ENCODE results near the gene FMC1. TPM values are rescaled to one million over a fixed set of nuclear protein-coding genes. Genes with fewer than 3 reads are reported as not detected.

FMC1 gene
- total and polyA plus RNA-seq, 3 experiments from 2014 or later: 10.7 to 46.4 (median 12.2) TPM

- Mint-ChIP-seq H3K27me3 (no peaks in the 10 kb centered on the region), H3K27ac (peak within 1 kb of the TSS; percentile 97 to 100 (median 99)), H3K9me3 (no peaks in the 10 kb centered on the region), H3K36me3 (peaks cover 0 to 34% (median 5%) of the 10 kb centered on the region in 3 donors), H3K4me1 (peaks cover 44 to 60% (median 55%) of the 10 kb centered on the region in 3 donors), H3K4me3 (peak within 1 kb of the TSS; percentile 97 to 99 (median 98))
- CTCF ChIA-PET: interaction anchor here (1.0 to 1.6 kb wide), 4 partner anchors 10 to 20 kb away, joined by 4 to 9 read pairs (median 4); no protein-coding TSS in a partner anchor
- peak; percentile 98 to 100 (median 99) for DNase-seq
- H3K27ac ChIP-seq (ENCODE audit: low read depth, low read length): peak within 1 kb of the TSS; percentile 98
- H3K4me1 ChIP-seq (ENCODE audit: insufficient read depth, low read length): peaks cover 30% of the 10 kb centered on the region
- peak within 1 kb of the TSS; percentile 92 for H3K4me3 ChIP-seq (ENCODE audit: low read length)
- H3K9me3 ChIP-seq (ENCODE audit: low read length): no peaks in the 10 kb centered on the region
- no peaks in the 10 kb centered on the region for H3K27me3 ChIP-seq (ENCODE audit: insufficient read depth, low read length, poor library complexity, severe bottlenecking)
- POLR2A ChIA-PET: interaction anchor here (0.7 to 2.5 kb wide), 7 partner anchors 9 to 817 kb away, joined by 3 to 67 read pairs (median 6); partner anchors contain the start of genes FMC1, KDM7A and UBN2
- H3K36me3 ChIP-seq (ENCODE audit: insufficient read depth, low read length): no peaks in the 10 kb centered on the region
Measured at GRCh38 chr7:139359366-139360209, 18.5 kb downstream of the FMC1 start, which contains the start of gene LUC7L2. TSS of gene LUC7L2 (plus strand) at chr7:139359894. CDS start at chr7:139360262, 368 bp downstream.

- peak; percentile 95 to 98 (median 98) for DNase-seq
- no peaks in the 10 kb centered on the region for H3K27me3 Mint-ChIP-seq
- POLR2A ChIA-PET: interaction anchor here (0.9 to 2.5 kb wide), 6 partner anchors 17 to 816 kb away, joined by 5 to 67 read pairs (median 8); partner anchors contain the start of genes FMC1, KDM7A and UBN2
- Histone ChIP-seq H3K9me3 (ENCODE audit: low read length) (no peaks in the 10 kb centered on the region), H3K4me3 (ENCODE audit: low read length) (peak overlapping the region; percentile 92), H3K27me3 (ENCODE audit: insufficient read depth, low read length, poor library complexity, severe bottlenecking) (no peaks in the 10 kb centered on the region), H3K4me1 (ENCODE audit: insufficient read depth, low read length) (peaks cover 35% of the 10 kb centered on the region), H3K36me3 (ENCODE audit: insufficient read depth, low read length) (peaks cover 2% of the 10 kb centered on the region), H3K27ac (ENCODE audit: low read depth, low read length) (peak overlapping the region; percentile 98)
- H3K27ac Mint-ChIP-seq: peak overlapping the region; percentile 97 to 100 (median 99)
- H3K36me3 Mint-ChIP-seq: peaks cover 0 to 41% (median 9%) of the 10 kb centered on the region in 3 donors
- no peaks in the 10 kb centered on the region for H3K9me3 Mint-ChIP-seq
- H3K4me1 Mint-ChIP-seq: peaks cover 52 to 68% (median 63%) of the 10 kb centered on the region in 3 donors
- peak overlapping the region; percentile 97 to 99 (median 98) for H3K4me3 Mint-ChIP-seq
- CTCF ChIA-PET: interaction anchor here (1.0 to 1.6 kb wide), 4 partner anchors 9 to 21 kb away, joined by 4 to 9 read pairs (median 4); no protein-coding TSS in a partner anchor
Measured at GRCh38 chr7:139360210-139360947, 19.2 kb downstream of the FMC1 start.

DNA sequence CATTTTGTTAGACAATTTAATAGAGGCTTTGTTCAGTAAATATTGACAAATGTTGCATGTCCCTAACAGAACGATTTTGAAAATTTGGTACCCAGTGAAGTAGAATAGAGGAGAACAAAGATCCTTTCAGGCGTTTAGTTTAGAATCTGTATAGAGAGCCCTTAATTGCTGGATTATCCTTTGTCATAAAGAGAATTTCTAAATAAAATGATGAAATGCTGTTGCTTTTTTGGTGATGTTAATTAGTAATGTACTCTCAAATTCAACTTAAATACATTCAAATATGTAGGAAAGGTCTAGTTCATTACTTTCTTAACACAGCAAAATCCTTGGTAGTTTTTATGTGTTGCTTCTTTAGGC, 19.8 kb downstream of the FMC1 start:
- H3K36me3 Mint-ChIP-seq: peaks cover 0 to 41% (median 9%) of the 10 kb centered on the region in 3 donors
- H3K9me3 ChIP-seq (ENCODE audit: low read length): no peaks in the 10 kb centered on the region
- peaks cover 56 to 73% (median 68%) of the 10 kb centered on the region in 3 donors for H3K4me1 Mint-ChIP-seq
- H3K27me3 ChIP-seq (ENCODE audit: insufficient read depth, low read length, poor library complexity, severe bottlenecking): no peaks in the 10 kb centered on the region
- no peaks in the 10 kb centered on the region for H3K27me3 Mint-ChIP-seq
- peak overlapping the region; percentile 97 to 99 (median 98) for H3K4me3 Mint-ChIP-seq
- H3K4me3 ChIP-seq (ENCODE audit: low read length): peak overlapping the region; percentile 92
- DNase-seq: no peak
- CTCF ChIA-PET: no interaction called here
- H3K4me1 ChIP-seq (ENCODE audit: insufficient read depth, low read length): peaks cover 40% of the 10 kb centered on the region
- H3K9me3 Mint-ChIP-seq: no peaks in the 10 kb centered on the region
- POLR2A ChIA-PET: interaction anchor here (2.5 kb wide), 1 partner anchor 21 kb away, joined by 67 read pairs; the partner anchor contains the start of gene FMC1
- H3K27ac Mint-ChIP-seq: peak overlapping the region; percentile 97 to 100 (median 99)
- H3K27ac ChIP-seq (ENCODE audit: low read depth, low read length): peak overlapping the region; percentile 98
- peaks cover 5% of the 10 kb centered on the region for H3K36me3 ChIP-seq (ENCODE audit: insufficient read depth, low read length)

- CTCF ChIA-PET: no interaction called here
- peaks cover 60 to 79% (median 74%) of the 10 kb centered on the region in 3 donors for H3K4me1 Mint-ChIP-seq
- peaks cover 0 to 46% (median 9%) of the 10 kb centered on the region in 3 donors for H3K36me3 Mint-ChIP-seq
Measured at GRCh38 chr7:139361523-139361922, 20.4 kb downstream of the FMC1 start.

GRCh38 chr7:139362302-139362701, 21.2 kb downstream of the FMC1 start:
- POLR2A ChIA-PET: no interaction called here
- Mint-ChIP-seq H3K36me3 (peaks cover 0 to 48% (median 9%) of the 10 kb centered on the region in 3 donors), H3K9me3 (no peaks in the 10 kb centered on the region), H3K4me1 (peaks cover 60 to 75% (median 74%) of the 10 kb centered on the region in 3 donors), H3K4me3 (peak overlapping the region in 5 of 7 donors; percentile 19 to 75 (median 59)), H3K27ac (peak overlapping the region in 6 of 8 donors; percentile 39 to 73 (median 59)), H3K27me3 (no peaks in the 10 kb centered on the region)
- peaks cover 40% of the 10 kb centered on the region for H3K4me1 ChIP-seq (ENCODE audit: insufficient read depth, low read length)
- H3K36me3 ChIP-seq (ENCODE audit: insufficient read depth, low read length): peaks cover 5% of the 10 kb centered on the region
- no peaks in the 10 kb centered on the region for H3K27me3 ChIP-seq (ENCODE audit: insufficient read depth, low read length, poor library complexity, severe bottlenecking)
- H3K27ac ChIP-seq (ENCODE audit: low read depth, low read length): no peak overlapping the region
- no peak for DNase-seq
- no peaks in the 10 kb centered on the region for H3K9me3 ChIP-seq (ENCODE audit: low read length)
- H3K4me3 ChIP-seq (ENCODE audit: low read length): no peak overlapping the region
- CTCF ChIA-PET: no interaction called here

More at GRCh38 chr7:139361523-139361922, 20.4 kb downstream of the FMC1 start:
- peak overlapping the region; percentile 98 for H3K27ac ChIP-seq (ENCODE audit: low read depth, low read length)
- no peaks in the 10 kb centered on the region for H3K27me3 ChIP-seq (ENCODE audit: insufficient read depth, low read length, poor library complexity, severe bottlenecking)
- peaks cover 40% of the 10 kb centered on the region for H3K4me1 ChIP-seq (ENCODE audit: insufficient read depth, low read length)
- peak overlapping the region; percentile 55 to 99 (median 98) for H3K4me3 Mint-ChIP-seq
- peak overlapping the region in 7 of 8 donors; percentile 25 to 100 (median 99) for H3K27ac Mint-ChIP-seq
- no peaks in the 10 kb centered on the region for H3K27me3 Mint-ChIP-seq
- peak overlapping the region; percentile 92 for H3K4me3 ChIP-seq (ENCODE audit: low read length)
- no peaks in the 10 kb centered on the region for H3K9me3 ChIP-seq (ENCODE audit: low read length)
- POLR2A ChIA-PET: interaction anchor here (0.6 kb wide), 1 partner anchor 65 kb away, joined by 4 read pairs; no protein-coding TSS in a partner anchor
- H3K36me3 ChIP-seq (ENCODE audit: insufficient read depth, low read length): peaks cover 5% of the 10 kb centered on the region
- DNase-seq: no peak
- H3K9me3 Mint-ChIP-seq: no peaks in the 10 kb centered on the region

DNA sequence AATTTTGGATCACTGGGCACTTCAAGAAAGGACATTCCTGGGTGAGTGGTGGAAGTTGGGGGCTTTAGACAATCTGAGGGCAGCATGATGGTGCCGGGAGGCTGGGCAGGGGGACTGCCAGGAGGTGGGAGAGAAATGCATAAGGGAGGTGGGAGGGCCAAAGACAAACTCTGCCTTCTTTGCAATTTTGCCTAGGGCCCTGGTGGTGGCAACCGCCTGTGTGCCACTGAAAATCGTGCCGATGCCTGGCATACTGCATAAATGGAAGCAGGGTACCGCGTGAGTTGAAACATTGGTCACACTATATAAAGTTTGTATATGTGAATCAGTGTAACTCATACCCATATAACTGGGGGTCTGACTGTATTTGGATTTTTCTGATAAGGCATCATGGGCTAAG, 21.8 kb downstream of the FMC1 start:
- peaks cover 0 to 55% (median 9%) of the 10 kb centered on the region in 3 donors for H3K36me3 Mint-ChIP-seq
- no peaks in the 10 kb centered on the region for H3K27me3 Mint-ChIP-seq
- peak overlapping the region; percentile 32 to 81 (median 59) for H3K4me3 Mint-ChIP-seq
- no peak overlapping the region for H3K27ac ChIP-seq (ENCODE audit: low read depth, low read length)
- peak overlapping the region; percentile 1 to 84 (median 56) for H3K27ac Mint-ChIP-seq
- no peaks in the 10 kb centered on the region for H3K9me3 ChIP-seq (ENCODE audit: low read length)
- no peak overlapping the region for H3K4me3 ChIP-seq (ENCODE audit: low read length)
- CTCF ChIA-PET: no interaction called here
- no peak for DNase-seq
- POLR2A ChIA-PET: interaction anchor here (0.7 kb wide), 1 partner anchor 11 kb away, joined by 3 read pairs; no protein-coding TSS in a partner anchor
- H3K4me1 Mint-ChIP-seq: peaks cover 66 to 80% (median 79%) of the 10 kb centered on the region in 3 donors
- H3K9me3 Mint-ChIP-seq: no peaks in the 10 kb centered on the region
- no peaks in the 10 kb centered on the region for H3K27me3 ChIP-seq (ENCODE audit: insufficient read depth, low read length, poor library complexity, severe bottlenecking)
- peaks cover 5% of the 10 kb centered on the region for H3K36me3 ChIP-seq (ENCODE audit: insufficient read depth, low read length)
- peaks cover 45% of the 10 kb centered on the region for H3K4me1 ChIP-seq (ENCODE audit: insufficient read depth, low read length)

- ChIA-PET CTCF (no interaction called here), POLR2A (interaction anchor here (0.7 kb wide), 1 partner anchor 7 kb away, joined by 4 read pairs; no protein-coding TSS in a partner anchor)
- DNase-seq: no peak
- no peak overlapping the region for H3K4me3 ChIP-seq (ENCODE audit: low read length)
- H3K9me3 Mint-ChIP-seq: no peaks in the 10 kb centered on the region
- H3K36me3 Mint-ChIP-seq: peaks cover 0 to 52% (median 9%) of the 10 kb centered on the region in 3 donors
- no peak overlapping the region for H3K27ac ChIP-seq (ENCODE audit: low read depth, low read length)
- no peaks in the 10 kb centered on the region for H3K27me3 Mint-ChIP-seq
- H3K4me3 Mint-ChIP-seq: peak overlapping the region in 3 of 7 donors; percentile 2 to 8 (median 3)
- H3K9me3 ChIP-seq (ENCODE audit: low read length): no peaks in the 10 kb centered on the region
- H3K4me1 Mint-ChIP-seq: peaks cover 70 to 88% (median 87%) of the 10 kb centered on the region in 3 donors
- H3K27ac Mint-ChIP-seq: peak overlapping the region in 4 of 8 donors; percentile 1 to 75 (median 48)
- H3K36me3 ChIP-seq (ENCODE audit: insufficient read depth, low read length): peaks cover 5% of the 10 kb centered on the region
- H3K4me1 ChIP-seq (ENCODE audit: insufficient read depth, low read length): peaks cover 62% of the 10 kb centered on the region
- no peaks in the 10 kb centered on the region for H3K27me3 ChIP-seq (ENCODE audit: insufficient read depth, low read length, poor library complexity, severe bottlenecking)
Measured at GRCh38 chr7:139365336-139365735, 24.2 kb downstream of the FMC1 start.

All from CD8-positive, alpha-beta memory T cell (primary cell).